Endothelial cell of umbilical vein (primary cell): Measurements from ENCODE around the gene WDR45. TPM values are rescaled to one million over a fixed set of nuclear protein-coding genes. Genes with fewer than 3 reads are reported as not detected.

Source experiments
- BruUV-seq: library from RNA; stranded (reverse); fragments of 400-500 nt; replicated peaks from 2 replicates; lab custom pipeline; 2021; lab: Mats Ljungman, UMichigan
- CTCF ChIA-PET: fragments of 300-600, 350-600 bp; sonication (Branson Sonifier 250); formaldehyde crosslinking; loops from one replicate; lab custom pipeline; 2021; ENCODE audit warnings: antibody characterized with exemption, inconsistent platforms; lab: Charles Lee
- POLR2A ChIA-PET: fragments of 300-600, 350-600 bp; sonication (Branson Sonifier 250); formaldehyde crosslinking; loops from one replicate; lab custom pipeline; 2021; ENCODE audit warnings: antibody characterized with exemption, inconsistent platforms; lab: Charles Lee
- DNase-seq: peaks from one replicate; pipeline ENCODE4 v3.0.0-alpha.2; 2011; ENCODE audit warnings: low read depth, low spot score
- FAIRE-seq: peaks from 2 replicates; lab custom pipeline; 2011; peaks lifted over from hg19 to GRCh38; lab: Jason Lieb, UNC
- H2AFZ ChIP-seq: 2 replicates; pipeline ENCODE4 v1.6.0; 2012; ENCODE audit warnings: low read depth, low read length, control low read depth, inconsistent platforms
- H3K27ac ChIP-seq: 2 replicates; pipeline ENCODE4 v1.5.1; 2011; ENCODE audit warnings: low read depth, mild to moderate bottlenecking, control low read depth, low read length, moderate library complexity; ENCODE audit not compliant: insufficient read depth
- H3K27me3 ChIP-seq, 2 experiments: 2 replicates each; pipeline versions ENCODE4 v1.6.0 to v1.6.1; 2011; ENCODE audit warnings: low read length in 2 of 2, mixed read lengths in 1 of 2; ENCODE audit not compliant: control insufficient read depth in 2 of 2, insufficient read depth in 2 of 2
- H3K36me3 ChIP-seq, 2 experiments: 2 replicates in 1 of 2; 3 replicates in 1 of 2; pipeline ENCODE4 v1.5.1; 2011; ENCODE audit warnings: low read length in 2 of 2, mild to moderate bottlenecking in 1 of 2, moderate library complexity in 1 of 2; ENCODE audit not compliant: control insufficient read depth in 2 of 2, insufficient read depth in 2 of 2; ENCODE audit errors: extremely low read depth in 1 of 2
- H3K4me1 ChIP-seq: 3 replicates; pipeline ENCODE4 v1.5.1; 2011; ENCODE audit warnings: mild to moderate bottlenecking, low read length; ENCODE audit not compliant: control insufficient read depth, insufficient read depth; ENCODE audit errors: extremely low read depth
- H3K4me2 ChIP-seq: 2 replicates; pipeline ENCODE4 v1.6.1; 2011; ENCODE audit warnings: low read length, control low read depth, mixed read lengths; ENCODE audit not compliant: insufficient read depth
- H3K4me3 ChIP-seq, 3 experiments: fragments of 200-600 bp in 1 of 3; sonication (generic), shearing (Covaris generic) in 1 of 3; replicated peaks in 1 of 3; 2 replicates each; pipeline ENCODE4 v1.5.1; 2011 to 2016; ENCODE audit warnings: control low read depth in 3 of 3, low read length in 3 of 3, mild to moderate bottlenecking in 2 of 3, inconsistent platforms in 1 of 3, low read depth in 1 of 3, moderate library complexity in 1 of 3; ENCODE audit not compliant: insufficient read depth in 1 of 3
- H3K79me2 ChIP-seq: 2 replicates; pipeline ENCODE4 v1.6.0; 2012; ENCODE audit warnings: low read length, inconsistent platforms; ENCODE audit not compliant: control insufficient read depth, insufficient read depth
- H3K9ac ChIP-seq: replicated peaks from 2 replicates; pipeline ENCODE3; 2011; ENCODE audit warnings: low read length, control low read depth; ENCODE audit not compliant: insufficient read depth; ENCODE audit errors: extremely low read depth
- H3K9me1 ChIP-seq: replicated peaks from 3 replicates; pipeline ENCODE4 v1.6.0; 2011; ENCODE audit warnings: mild to moderate bottlenecking, low read length; ENCODE audit not compliant: control insufficient read depth, insufficient read depth; ENCODE audit errors: extremely low read depth
- H3K9me3 ChIP-seq: replicated peaks from 2 replicates; pipeline ENCODE4 v1.5.1; 2012; ENCODE audit warnings: low read length, inconsistent platforms; ENCODE audit not compliant: control insufficient read depth, insufficient read depth
- H4K20me1 ChIP-seq: replicated peaks from 2 replicates; pipeline ENCODE3; 2011; ENCODE audit warnings: mild to moderate bottlenecking, low read length; ENCODE audit not compliant: control insufficient read depth, insufficient read depth; ENCODE audit errors: extremely low read depth
- CTCF ChIP-seq, 2 donors: IDR thresholded peaks; 1 replicate in 1 of 2; 2 replicates in 1 of 2; pipeline ENCODE4 v1.5.1; 2011; ENCODE audit warnings: low read length in 2 of 2, mild to moderate bottlenecking in 2 of 2, moderate library complexity in 2 of 2, control low read depth in 1 of 2, inconsistent platforms in 1 of 2, low read depth in 1 of 2; ENCODE audit not compliant: insufficient read depth in 1 of 2; ENCODE audit errors: extremely low read depth in 1 of 2
- EZH2 ChIP-seq: IDR thresholded peaks from 2 replicates; pipeline ENCODE4 v1.6.1; 2012; ENCODE audit warnings: borderline replicate concordance, low read depth, mild to moderate bottlenecking, moderate library complexity, low read length, inconsistent platforms; ENCODE audit not compliant: severe bottlenecking
- FOS ChIP-seq: IDR thresholded peaks from 2 replicates; pipeline ENCODE4 v1.6.1; 2011; ENCODE audit warnings: mild to moderate bottlenecking, low read length, moderate library complexity, borderline replicate concordance; ENCODE audit not compliant: insufficient read depth
- GATA2 ChIP-seq: IDR thresholded peaks from 2 replicates; pipeline ENCODE4 v1.7.0; 2011; ENCODE audit warnings: low read depth, mild to moderate bottlenecking, moderate library complexity, mixed read lengths, low read length; ENCODE audit not compliant: insufficient read length, insufficient read depth
- JUN ChIP-seq: IDR thresholded peaks from 2 replicates; pipeline ENCODE4 v1.6.1; 2011; ENCODE audit warnings: borderline replicate concordance, low read depth; ENCODE audit not compliant: insufficient read length, insufficient read depth
- MAX ChIP-seq: IDR thresholded peaks from 2 replicates; pipeline ENCODE4 v1.6.1; 2011; ENCODE audit not compliant: insufficient read depth, insufficient read length
- MYC ChIP-seq: IDR thresholded peaks from one replicate; pipeline ENCODE4 v1.6.1; 2011; ENCODE audit warnings: mild to moderate bottlenecking, low read depth, low read length
- POLR2A ChIP-seq: IDR thresholded peaks from 2 replicates; pipeline ENCODE4 v1.6.1; 2012; ENCODE audit warnings: low read depth, mild to moderate bottlenecking, control low read depth, low read length
- POLR2AphosphoS5 ChIP-seq: IDR thresholded peaks from 2 replicates; pipeline ENCODE4 v1.6.1; 2012; ENCODE audit warnings: low read depth, mild to moderate bottlenecking, control low read depth, low read length, moderate library complexity; ENCODE audit not compliant: insufficient read depth
- dilution Hi-C: fragments of 300-500 bp; cut with MboI; formaldehyde crosslinking; loops from one replicate; pipeline ENCODE4 v1.15.0; 2019; ENCODE audit warnings: low sequenced_read_pairs; ENCODE audit not compliant: extremely low pct_ligation_motif_present
- intact Hi-C: fragments of 100-400 bp; cut with micrococcal nuclease; formaldehyde crosslinking; loops from one replicate; pipeline ENCODE4 v1.10.0; 2022
- polyA plus RNA-seq, 4 experiments: library from polyadenylated mRNA; depleted of rRNA in 3 of 4; stranded (reverse) in 3 of 4; unstranded in 1 of 4; fragments of >200 nt; gene quantifications; 2 replicates each; pipeline versions ENCODE4 v1.2.1 to v1.2.3, GENCODE V29; 2011 to 2012; ENCODE audit warnings: missing spikeins in 1 of 4
- total RNA-seq: library from RNA; stranded (reverse); gene quantifications from 2 replicates; pipeline ENCODE4 v1.2.3, GENCODE V29; 2021

Gene WDR45
- total and polyA plus RNA-seq, 2 donors (not counting 3 experiments of a cell fraction or from before 2014, with no cell fraction given): 32.2 to 70.4 TPM

- dilution Hi-C loops: no loop called here
- Histone ChIP-seq H3K36me3 (peaks cover 0 to 2% of the 10 kb centered on the region in 2 experiments), H3K9ac (no peak overlapping the region), H3K27me3 (no peaks in the 10 kb centered on the region), H3K4me3 (no peak overlapping the region), H3K4me2 (no peak overlapping the region), H3K79me2 (no peaks in the 10 kb centered on the region), H4K20me1 (no peaks in the 10 kb centered on the region), H3K9me3 (no peaks in the 10 kb centered on the region), H2AFZ (no peak overlapping the region), H3K9me1 (no peaks in the 10 kb centered on the region), H3K4me1 (peaks cover 8% of the 10 kb centered on the region), H3K27ac (no peak overlapping the region)
- POLR2A ChIA-PET: no interaction called here
- TF ChIP-seq POLR2AphosphoS5 (no peak), MYC (no peak), GATA2 (no peak), POLR2A (no peak), CTCF (IDR thresholded peaks at IDR 0.05; ENCODE audit: extremely low read depth in 1 of 2, insufficient read depth in 1 of 2, low read depth in 1 of 2, low read length in 2 of 2) (no peak), JUN (no peak), FOS (no peak), EZH2 (no peak), MAX (no peak)
- CTCF ChIA-PET: no interaction called here
- no TSS peak for BruUV-seq
- intact Hi-C loops: no loop called here
- FAIRE-seq (no peak), DNase-seq (no peak)
Observed at GRCh38 chrX:49063715-49064114, 16.0 kb downstream of the WDR45 start.
